HG03354 (cell line): ENCODE data around the gene NDUFA13.

ENCODE experiments used
- ATAC-seq: cut with Tn5 transposase; IDR thresholded peaks from one replicate; pipeline ENCODE4 v1.9.1; 2021; ENCODE audit warnings: mild to moderate bottlenecking; ENCODE audit not compliant: unreplicated experiment, poor library complexity, severe bottlenecking

The NDUFA13 gene

GRCh38 chr19:19488875-19489690 is 26.9 kb upstream of the NDUFA13 start:
- ATAC-seq: peak; percentile 72

- no peak for ATAC-seq
Measured at GRCh38 chr19:19489804-19490204, 26.2 kb upstream of the NDUFA13 start.

DNA sequence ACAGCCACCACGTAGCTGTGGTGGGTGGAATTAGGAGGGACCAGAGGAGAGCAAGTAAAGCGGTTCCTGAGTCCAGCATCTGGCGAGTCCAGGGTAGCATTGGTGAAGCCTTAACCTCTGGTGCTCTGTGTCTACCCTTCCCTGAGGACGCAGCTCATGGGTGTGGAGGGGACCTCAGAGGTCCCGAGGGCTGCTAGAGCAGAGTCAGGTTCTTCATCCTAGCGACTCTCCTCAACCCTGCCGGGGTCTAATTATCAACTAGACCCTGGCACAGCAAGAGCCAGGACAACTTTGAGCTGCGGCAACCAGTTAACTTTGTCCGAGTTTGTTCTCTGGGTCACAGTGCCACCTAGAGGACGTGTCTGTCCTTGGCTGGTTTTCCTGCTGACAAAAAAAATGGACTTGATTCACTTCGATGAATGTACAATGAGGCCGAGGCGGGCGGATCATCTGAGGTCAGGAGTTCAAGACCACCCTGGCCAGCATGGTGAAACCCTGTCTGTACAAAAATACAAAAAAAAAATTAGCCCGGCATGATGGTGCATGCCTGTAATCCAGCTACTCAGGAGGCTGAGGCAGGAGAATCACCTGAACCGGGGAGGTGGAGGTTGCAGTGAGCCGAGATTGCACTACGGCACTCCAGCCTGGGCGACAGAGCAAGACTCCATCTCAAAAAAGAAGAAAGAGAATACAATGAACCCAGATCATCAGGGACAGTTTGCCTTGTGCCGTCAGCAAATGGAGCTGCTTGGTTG is 25.6 kb upstream of the NDUFA13 start:
- no peak for ATAC-seq

GRCh38 chr19:19491321-19492025 is 24.6 kb upstream of the NDUFA13 start:
- ATAC-seq: no peak

DNA sequence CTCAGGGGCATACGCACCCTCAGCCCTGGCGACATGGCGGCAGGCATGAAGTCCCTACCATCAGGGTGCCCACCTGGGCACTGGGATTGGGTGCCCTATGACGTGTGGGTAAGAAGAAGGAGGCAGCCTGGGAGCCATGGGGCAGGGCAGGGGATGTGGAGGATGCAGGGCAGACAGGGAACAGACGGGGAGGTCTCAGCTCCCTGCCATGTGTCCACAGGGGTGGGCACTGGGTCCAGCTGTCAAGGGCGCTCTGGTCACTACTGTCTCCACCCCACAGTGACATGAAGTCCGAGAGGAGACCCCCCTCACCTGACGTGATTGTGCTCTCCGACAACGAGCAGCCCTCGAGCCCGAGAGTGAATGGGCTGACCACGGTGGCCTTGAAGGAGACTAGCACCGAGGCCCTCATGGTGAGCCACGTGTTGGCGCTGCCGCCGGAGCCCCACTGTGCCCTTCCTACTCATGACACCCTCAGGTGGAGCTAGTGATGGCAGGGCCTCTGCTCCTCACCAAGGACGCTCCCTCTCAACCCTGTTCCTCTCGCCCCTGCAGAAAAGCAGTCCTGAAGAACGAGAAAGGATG is 23.9 kb upstream of the NDUFA13 start:
- no peak for ATAC-seq

GRCh38 chr19:19493841-19494546 is 22.0 kb upstream of the NDUFA13 start:
- no peak for ATAC-seq

GRCh38 chr19:19495614-19496603 is 20.1 kb upstream of the NDUFA13 start:
- no peak for ATAC-seq

DNA sequence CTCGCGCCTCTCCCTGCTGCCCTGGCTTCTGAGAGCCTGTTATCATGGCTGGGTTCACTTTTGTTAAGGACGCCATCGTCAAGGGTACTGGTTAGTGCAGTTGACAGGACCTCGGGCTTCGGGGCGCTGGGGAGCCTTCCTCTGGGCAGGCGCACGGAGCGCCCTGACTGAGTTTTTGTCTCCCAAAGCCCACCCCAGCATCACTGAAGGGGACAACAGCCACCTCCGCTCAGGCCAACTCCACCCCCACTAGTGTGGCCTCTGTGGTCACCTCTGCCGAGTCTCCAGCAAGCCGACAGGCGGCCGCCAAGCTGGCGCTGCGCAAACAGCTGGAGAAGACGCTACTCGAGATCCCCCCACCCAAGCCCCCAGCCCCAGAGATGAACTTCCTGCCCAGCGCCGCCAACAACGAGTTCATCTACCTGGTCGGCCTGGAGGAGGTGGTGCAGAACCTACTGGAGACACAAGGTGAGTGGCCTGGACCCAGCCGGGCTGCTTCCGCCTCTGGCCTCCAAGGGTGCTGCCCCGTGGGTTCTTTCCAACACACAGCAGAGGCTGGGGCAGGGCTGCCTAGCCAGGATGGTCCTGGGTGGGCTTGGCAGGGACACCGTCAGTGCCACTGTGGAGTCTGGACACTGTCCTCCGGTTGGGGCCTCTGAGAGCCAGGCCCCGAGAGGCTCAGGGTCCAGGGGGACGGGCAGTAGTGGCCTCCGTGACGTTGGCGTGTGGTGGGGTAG is 17.6 kb upstream of the NDUFA13 start:
- ATAC-seq: no peak

DNA sequence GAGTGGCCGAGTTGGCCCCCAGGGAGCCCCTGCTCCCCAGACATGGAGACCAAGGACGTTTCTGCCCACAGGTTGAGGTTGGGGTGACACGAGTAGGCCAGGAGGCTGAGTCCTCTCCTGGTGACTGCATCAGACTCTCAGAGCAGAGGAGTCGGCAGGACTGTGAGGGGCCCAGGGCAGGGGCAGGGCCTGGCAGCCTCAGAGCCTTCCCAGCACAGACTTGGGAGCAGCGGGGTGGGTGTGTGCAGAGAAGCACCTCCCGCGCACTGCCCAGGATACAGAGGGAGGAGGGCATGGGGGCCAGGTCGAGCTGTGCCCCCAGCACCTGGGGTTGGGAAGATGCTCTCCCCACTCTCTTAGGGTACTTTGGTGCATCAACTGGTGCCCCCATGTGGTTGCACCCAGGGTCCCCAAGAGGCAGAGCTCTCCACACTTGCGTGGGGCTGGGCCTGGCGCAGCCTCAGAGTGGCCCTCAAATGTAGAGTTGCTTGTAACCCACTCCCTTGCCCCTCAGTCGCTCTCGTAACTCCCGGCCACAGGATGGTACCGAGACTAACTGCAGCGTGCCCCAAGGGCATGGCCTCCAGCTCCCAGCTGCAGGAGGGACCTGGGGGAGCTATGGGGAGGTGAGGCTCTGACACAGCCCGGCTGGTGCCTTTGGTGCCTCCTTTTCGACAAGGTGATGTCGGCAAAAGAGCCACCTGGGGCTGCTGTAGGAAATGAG is 16.6 kb upstream of the NDUFA13 start:
- no peak for ATAC-seq

GRCh38 chr19:19500975-19501644 is 14.9 kb upstream of the NDUFA13 start:
- no peak for ATAC-seq

- ATAC-seq: no peak
Measured at GRCh38 chr19:19501798-19502197, 14.2 kb upstream of the NDUFA13 start.

DNA sequence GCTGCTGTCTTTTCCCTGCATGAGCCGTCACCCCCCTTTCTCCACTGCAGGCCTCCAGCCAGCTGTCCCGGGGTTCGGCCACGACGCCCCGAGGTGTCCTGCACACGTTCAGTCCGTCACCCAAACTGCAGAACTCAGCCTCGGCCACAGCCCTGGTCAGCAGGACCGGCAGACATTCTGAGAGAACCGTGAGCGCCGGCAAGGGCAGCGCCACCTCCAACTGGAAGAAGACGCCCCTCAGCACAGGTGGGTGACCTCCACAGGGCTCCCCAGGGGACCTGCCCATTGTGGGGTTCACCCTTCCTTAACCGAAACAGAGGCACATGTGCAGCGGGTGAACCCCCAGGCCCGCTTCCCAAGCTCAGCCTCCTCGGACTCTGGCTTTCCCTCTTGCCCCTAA is 13.7 kb upstream of the NDUFA13 start:
- ATAC-seq: no peak

GRCh38 chr19:19502808-19503602 is 13.0 kb upstream of the NDUFA13 start:
- no peak for ATAC-seq

GRCh38 chr19:19504754-19505668 is 11.0 kb upstream of the NDUFA13 start:
- ATAC-seq: no peak
